Progenitor cell of endocrine pancreas (in vitro differentiated cells): ENCODE data around the gene RRP15. TPM values are rescaled to one million over a fixed set of nuclear protein-coding genes. Genes with fewer than 3 reads are reported as not detected.

Experiments used
- DNase-seq: peaks from one replicate; pipeline ENCODE4 v3.0.0; 2021; ENCODE audit warnings: low spot score; ENCODE audit not compliant: unreplicated experiment
- H3K27ac Mint-ChIP-seq: 2 replicates; pipeline ENCODE4 v1.8.0; 2021; ENCODE audit warnings: mild to moderate bottlenecking, moderate library complexity, mixed read lengths
- H3K27me3 Mint-ChIP-seq: 2 replicates; pipeline ENCODE4 v1.8.0; 2021; ENCODE audit warnings: mixed read lengths
- H3K36me3 Mint-ChIP-seq: 2 replicates; pipeline ENCODE4 v1.8.0; 2022; ENCODE audit warnings: mixed read lengths; ENCODE audit not compliant: insufficient read depth
- H3K4me1 Mint-ChIP-seq: 2 replicates; pipeline ENCODE4 v1.8.0; 2021; ENCODE audit warnings: low read depth, mixed read lengths
- H3K4me3 Mint-ChIP-seq: 2 replicates; pipeline ENCODE4 v1.8.0; 2021; ENCODE audit warnings: low read depth, mild to moderate bottlenecking, moderate library complexity, mixed read lengths
- H3K9me3 Mint-ChIP-seq: 2 replicates; pipeline ENCODE4 v1.8.0; 2021; ENCODE audit warnings: low read depth, mixed read lengths
- CTCF ChIP-seq: fragments of 200-600 bp; sonication (generic); IDR thresholded peaks from one replicate; pipeline ENCODE4 v1.5.0; 2021; ENCODE audit warnings: antibody characterized with exemption, mild to moderate bottlenecking; ENCODE audit not compliant: unreplicated experiment
- long read RNA-seq: library from polyadenylated mRNA; unstranded; transcript quantifications from one replicate; pipeline ENCODE4 v2.0.0, GENCODE V29; 2020
- total RNA-seq: library from RNA; stranded (reverse); gene quantifications from 2 replicates; pipeline ENCODE4 v1.2.1, GENCODE V29; 2021

The RRP15 gene
- 24.6 and 25.3 TPM in 2 replicates for total RNA-seq
- long read RNA-seq, full-length matches to known transcripts: 16 of 20 reads
- long read RNA-seq, partial matches to known transcripts: 3 of 20 reads
- long read RNA-seq, other reads (novel, unspliced or antisense): 1 of 20 reads

DNA sequence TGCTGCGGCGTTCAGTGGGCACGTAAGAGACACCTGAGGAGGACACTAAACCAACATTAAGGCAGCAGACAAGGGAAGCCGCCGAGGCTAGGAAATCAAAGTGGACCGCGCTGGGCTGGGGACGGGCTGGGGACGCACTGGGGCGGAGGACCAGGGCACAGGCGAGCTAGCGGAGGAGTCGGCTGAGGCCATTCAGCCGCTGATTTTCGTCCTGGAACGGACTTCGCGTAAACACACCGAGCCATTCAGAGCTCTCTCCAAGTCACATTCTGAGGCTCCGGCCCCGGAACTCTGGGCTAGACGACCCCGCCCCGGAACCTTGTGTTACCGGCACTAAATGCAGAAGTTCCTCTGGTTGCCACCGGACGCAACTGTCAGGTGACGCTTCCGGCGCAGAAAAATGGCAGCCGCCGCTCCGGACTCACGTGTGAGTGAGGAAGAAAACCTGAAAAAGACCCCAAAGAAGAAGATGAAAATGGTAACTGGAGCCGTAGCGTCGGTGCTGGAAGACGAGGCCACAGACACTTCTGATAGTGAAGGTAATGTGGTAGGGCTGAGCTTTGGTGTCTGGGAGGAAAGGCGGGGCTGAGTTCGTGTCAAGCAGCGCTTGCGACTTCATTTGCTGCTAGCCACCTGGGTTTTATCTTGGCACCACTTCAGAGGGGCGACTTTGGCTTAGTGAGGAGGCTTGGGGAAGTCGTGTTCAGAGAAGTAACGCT, at the start of gene RRP15:
TSS of gene RRP15 (plus strand) at position 377 of the 719 bp plus-strand sequence. CDS start at position 401, 24 bp downstream.
- H3K4me3 Mint-ChIP-seq: peak within 1 kb of the TSS; percentile 95
- H3K9me3 Mint-ChIP-seq: peaks cover 2% of the 10 kb centered on the region
- no peak for TF ChIP-seq CTCF
- peak; percentile 83 for DNase-seq
- no peaks in the 10 kb centered on the region for H3K36me3 Mint-ChIP-seq
- no peaks in the 10 kb centered on the region for H3K27me3 Mint-ChIP-seq
- H3K27ac Mint-ChIP-seq: peak within 1 kb of the TSS; percentile 92
- peaks cover 18% of the 10 kb centered on the region for H3K4me1 Mint-ChIP-seq

- Mint-ChIP-seq H3K27ac (no peak overlapping the region), H3K4me3 (no peak overlapping the region), H3K4me1 (no peaks in the 10 kb centered on the region), H3K36me3 (no peaks in the 10 kb centered on the region), H3K27me3 (no peaks in the 10 kb centered on the region), H3K9me3 (peaks cover 6% of the 10 kb centered on the region)
- no peak for TF ChIP-seq CTCF
- DNase-seq: no peak
Observed at GRCh38 chr1:218242171-218242570, 42.9 kb upstream of the RRP15 start.

GRCh38 chr1:218247339-218247738, 37.8 kb upstream of the RRP15 start:
- no peak for DNase-seq
- peaks cover 2% of the 10 kb centered on the region for H3K9me3 Mint-ChIP-seq
- no peak overlapping the region for H3K27ac Mint-ChIP-seq
- H3K4me1 Mint-ChIP-seq: no peaks in the 10 kb centered on the region
- TF ChIP-seq CTCF: no peak
- no peaks in the 10 kb centered on the region for H3K36me3 Mint-ChIP-seq
- no peaks in the 10 kb centered on the region for H3K27me3 Mint-ChIP-seq
- H3K4me3 Mint-ChIP-seq: no peak overlapping the region

DNA sequence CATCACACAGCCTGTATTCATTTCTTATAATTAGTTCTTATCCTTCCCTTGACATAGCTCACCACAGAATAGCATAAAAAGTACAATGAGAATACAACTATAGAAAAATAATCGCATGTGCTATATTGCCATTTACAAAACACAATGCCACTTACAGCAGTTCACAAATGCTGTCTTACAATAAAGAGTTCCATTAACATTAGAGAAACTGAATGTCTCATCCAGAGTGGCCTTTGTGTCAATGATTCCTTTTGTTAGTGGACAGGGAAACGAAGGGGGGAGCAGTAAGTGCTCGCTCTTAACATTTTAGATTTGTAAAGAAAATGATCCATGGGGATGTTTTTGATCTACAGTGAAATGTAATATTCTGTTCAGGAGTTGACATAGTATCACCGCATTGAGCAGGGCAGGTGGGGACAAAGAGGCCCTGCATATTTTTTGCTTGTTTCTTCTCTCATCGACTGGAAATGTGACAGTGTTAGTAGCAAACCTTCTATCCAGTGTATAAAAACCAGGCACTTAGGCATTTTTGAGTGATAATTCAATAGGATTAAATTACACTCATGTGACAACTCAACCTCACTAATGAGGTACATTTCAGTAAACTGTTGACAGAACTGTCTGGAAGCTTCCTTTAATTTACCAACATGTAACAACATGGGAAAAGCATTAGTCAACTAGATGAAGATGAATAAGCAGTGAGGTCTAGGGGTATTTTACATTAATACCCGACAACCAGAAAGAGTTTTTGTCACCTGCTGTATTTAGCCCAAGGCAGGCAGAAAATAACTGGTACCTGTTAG, 35.6 kb upstream of the RRP15 start:
- H3K4me1 Mint-ChIP-seq: peaks cover 3% of the 10 kb centered on the region
- H3K4me3 Mint-ChIP-seq: no peak overlapping the region
- DNase-seq: no peak
- peaks cover 2% of the 10 kb centered on the region for H3K9me3 Mint-ChIP-seq
- H3K27me3 Mint-ChIP-seq: no peaks in the 10 kb centered on the region
- TF ChIP-seq CTCF: no peak
- H3K36me3 Mint-ChIP-seq: no peaks in the 10 kb centered on the region
- H3K27ac Mint-ChIP-seq: no peak overlapping the region

GRCh38 chr1:218250492-218250891, 34.6 kb upstream of the RRP15 start:
- H3K4me1 Mint-ChIP-seq: peaks cover 11% of the 10 kb centered on the region
- H3K27me3 Mint-ChIP-seq: no peaks in the 10 kb centered on the region
- H3K4me3 Mint-ChIP-seq: no peak overlapping the region
- H3K27ac Mint-ChIP-seq: no peak overlapping the region
- TF ChIP-seq CTCF: no peak
- H3K9me3 Mint-ChIP-seq: peaks cover 2% of the 10 kb centered on the region
- no peak for DNase-seq
- H3K36me3 Mint-ChIP-seq: no peaks in the 10 kb centered on the region
